ENCODE results near the gene LRRC38.

The LRRC38 gene

GRCh38 chr1:13478692-13479091 is 35.1 kb downstream of the LRRC38 start:
- Histone ChIP-seq H3K27ac (ENCODE audit: extremely low read depth, low read depth, low read length) (no peak overlapping the region), H3K4me1 (ENCODE audit: control insufficient read depth, insufficient read depth, low read length) (no peaks in the 10 kb centered on the region), H3K4me3 (ENCODE audit: low read depth, low read length) (no peak overlapping the region), H3K9me3 (ENCODE audit: control insufficient read depth, insufficient read depth, low read depth, low read length) (no peaks in the 10 kb centered on the region), H3K36me3 (ENCODE audit: control insufficient read depth in 2 of 2, insufficient read depth in 1 of 2, low read length in 2 of 2) (no peaks in the 10 kb centered on the region)
- CTCF ChIA-PET = interaction anchor here (1.1 kb wide), 1 partner anchor 11 kb away, joined by 3 read pairs; no protein-coding TSS in a partner anchor
- POLR2A ChIA-PET = no interaction called here
- TF ChIP-seq ZNF585B (tag by site-specific recombination; IDR thresholded peaks at IDR 0.05) (no peak), ZSCAN30 (tag by site-specific recombination; IDR thresholded peaks at IDR 0.05) (no peak), ZNF221 (tag by site-specific recombination; IDR thresholded peaks at IDR 0.05; ENCODE audit: borderline replicate concordance) (no peak), ZBTB21 (tag by site-specific recombination; IDR thresholded peaks at IDR 0.05) (no peak), ZNF324 (tag by site-specific recombination; IDR thresholded peaks at IDR 0.05) (no peak), ZFHX2 (tag by site-specific recombination; conservative IDR thresholded peaks at IDR 0.05) (no peak), ZNF19 (tag by site-specific recombination; IDR thresholded peaks at IDR 0.05; ENCODE audit: low read depth) (no peak), ZNF174 (tag by site-specific recombination; IDR thresholded peaks at IDR 0.05) (no peak), OVOL3 (tag by site-specific recombination; IDR thresholded peaks at IDR 0.05) (no peak), HOXA7 (CRISPR knock-in tag; IDR thresholded peaks at IDR 0.05; ENCODE audit: borderline replicate concordance) (no peak), ZNF707 (tag by site-specific recombination; IDR thresholded peaks at IDR 0.05) (no peak), ZNF394 (tag by site-specific recombination; IDR thresholded peaks at IDR 0.05; ENCODE audit: borderline replicate concordance) (no peak), ZSCAN5A (tag by site-specific recombination; IDR thresholded peaks at IDR 0.05) (no peak), ZNF416 (tag by site-specific recombination; IDR thresholded peaks at IDR 0.05) (no peak), ZNF280C (tag by site-specific recombination; IDR thresholded peaks at IDR 0.05) (no peak)

GRCh38 chr1:13469343-13469742 is 44.5 kb downstream of the LRRC38 start:
- Histone ChIP-seq H3K27ac (ENCODE audit: extremely low read depth, low read depth, low read length) (no peak overlapping the region), H3K36me3 (ENCODE audit: control insufficient read depth in 2 of 2, insufficient read depth in 1 of 2, low read length in 2 of 2) (no peaks in the 10 kb centered on the region), H3K4me1 (ENCODE audit: control insufficient read depth, insufficient read depth, low read length) (no peaks in the 10 kb centered on the region), H3K9me3 (ENCODE audit: control insufficient read depth, insufficient read depth, low read depth, low read length) (no peaks in the 10 kb centered on the region), H3K4me3 (ENCODE audit: low read depth, low read length) (no peak overlapping the region)
- CTCF ChIA-PET = interaction anchor here (0.8 kb wide), 1 partner anchor 29 kb away, joined by 3 read pairs; no protein-coding TSS in a partner anchor
- TF ChIP-seq ZNF423 (tag by site-specific recombination; IDR thresholded peaks at IDR 0.05) (no peak), ZNF248 (tag by site-specific recombination; IDR thresholded peaks at IDR 0.05) (no peak), PRDM2 (tag by site-specific recombination; IDR thresholded peaks at IDR 0.05; ENCODE audit: borderline replicate concordance) (no peak), ZNF544 (tag by site-specific recombination; IDR thresholded peaks at IDR 0.05) (no peak), EGR2 (tag by site-specific recombination; IDR thresholded peaks at IDR 0.05; ENCODE audit: low read depth) (no peak), OSR2 (tag by site-specific recombination; IDR thresholded peaks at IDR 0.05) (no peak), BCL11A (tag by site-specific recombination; IDR thresholded peaks at IDR 0.05; ENCODE audit: low read depth) (no peak), GLIS1 (tag by site-specific recombination; IDR thresholded peaks at IDR 0.05) (no peak), ZNF155 (tag by site-specific recombination; IDR thresholded peaks at IDR 0.05) (no peak)
- POLR2A ChIA-PET = no interaction called here

All from HEK293 (cell line).